Neutrophil (primary cell): ENCODE results near the gene ARHGAP9.
A peak's percentile ranks its signal among the peaks of the same experiment; 100 is the strongest.

ENCODE experiments used
- H3K27ac ChIP-seq: fragments of 200-600 bp; sonication (generic); 2 replicates; pipeline ENCODE4 v1.5.1; 2016; ENCODE audit warnings: mild to moderate bottlenecking, moderate library complexity
- H3K27me3 ChIP-seq: fragments of 200-600 bp; sonication (generic); 2 replicates; pipeline ENCODE4 v1.6.0; 2016; ENCODE audit warnings: mild to moderate bottlenecking
- H3K36me3 ChIP-seq: fragments of 200-600 bp; sonication (generic); 2 replicates; pipeline ENCODE4 v1.5.1; 2017
- H3K4me1 ChIP-seq, 2 experiments: fragments of 200-600 bp in 1 of 2; sonication (generic) in 1 of 2; 1 replicate in 1 of 2; 2 replicates in 1 of 2; pipeline versions ENCODE4 v1.5.1 to v1.6.1; 2013 to 2016; ENCODE audit warnings: low read depth in 1 of 2, low read length in 1 of 2, mild to moderate bottlenecking in 1 of 2, moderate library complexity in 1 of 2; ENCODE audit not compliant: control insufficient read depth in 1 of 2, insufficient read depth in 1 of 2
- H3K4me3 ChIP-seq, 2 experiments: fragments of 200-600 bp in 1 of 2; sonication (generic) in 1 of 2; 1 replicate in 1 of 2; 2 replicates in 1 of 2; pipeline ENCODE4 v1.5.1; 2013 to 2016; ENCODE audit warnings: low read depth in 1 of 2, low read length in 1 of 2, mild to moderate bottlenecking in 1 of 2, moderate library complexity in 1 of 2
- H3K9me3 ChIP-seq: fragments of 200-600 bp; sonication (generic); 2 replicates; pipeline ENCODE4 v1.5.1; 2016
- CTCF ChIP-seq: fragments of 200-600 bp; sonication (generic); IDR thresholded peaks from 2 replicates; pipeline ENCODE4 v1.5.1; 2016; ENCODE audit warnings: antibody characterized with exemption

Gene ARHGAP9

GRCh38 chr12:57460841-57461275 lies 18.8 kb downstream of the ARHGAP9 start:
- Histone ChIP-seq H3K36me3 (peaks cover 17% of the 10 kb centered on the region), H3K4me3 (peak overlapping the region in 1 of 2 experiments; percentile 91), H3K27me3 (peaks cover 45% of the 10 kb centered on the region), H3K9me3 (no peaks in the 10 kb centered on the region), H3K27ac (no peak overlapping the region), H3K4me1 (peaks cover 54 to 67% of the 10 kb centered on the region in 2 experiments)
- TF ChIP-seq CTCF, result no peak

GRCh38 chr12:57460468-57460784 lies 19.2 kb downstream of the ARHGAP9 start:
- TF ChIP-seq CTCF, result no peak
- H3K36me3 ChIP-seq, result peaks cover 13% of the 10 kb centered on the region
- peak overlapping the region; percentile 5 to 91 for H3K4me3 ChIP-seq
- no peak overlapping the region for H3K27ac ChIP-seq
- peaks cover 51 to 62% of the 10 kb centered on the region in 2 experiments for H3K4me1 ChIP-seq
- H3K9me3 ChIP-seq, result no peaks in the 10 kb centered on the region
- peaks cover 50% of the 10 kb centered on the region for H3K27me3 ChIP-seq

- no peaks in the 10 kb centered on the region for H3K9me3 ChIP-seq
- H3K4me3 ChIP-seq, result peak within 1 kb of the TSS; percentile 89 to 91
- peaks cover 46 to 57% of the 10 kb centered on the region in 2 experiments for H3K4me1 ChIP-seq
- H3K27me3 ChIP-seq, result peaks cover 53% of the 10 kb centered on the region
- H3K36me3 ChIP-seq, result peaks cover 13% of the 10 kb centered on the region
- no peak for TF ChIP-seq CTCF
- H3K27ac ChIP-seq, result peak within 1 kb of the TSS; percentile 62
Measured at GRCh38 chr12:57459750-57460467, 19.8 kb downstream of the ARHGAP9 start, which contains the start of gene GLI1. GLI1 (plus strand) TSS chr12:57459785; CDS start chr12:57463692, 3,907 bp downstream.

- H3K4me1 ChIP-seq, result peaks cover 49 to 54% of the 10 kb centered on the region in 2 experiments
- peak overlapping the region; percentile 89 to 91 for H3K4me3 ChIP-seq
- peaks cover 53% of the 10 kb centered on the region for H3K27me3 ChIP-seq
Measured at GRCh38 chr12:57459055-57459749, 20.5 kb downstream of the ARHGAP9 start.

GRCh38 chr12:57458665-57459054 lies 21.0 kb downstream of the ARHGAP9 start:
- Histone ChIP-seq H3K4me1 (peaks cover 49 to 54% of the 10 kb centered on the region in 2 experiments), H3K27ac (peak overlapping the region; percentile 62), H3K4me3 (peak overlapping the region; percentile 89 to 91), H3K27me3 (peaks cover 53% of the 10 kb centered on the region), H3K36me3 (peaks cover 6% of the 10 kb centered on the region), H3K9me3 (no peaks in the 10 kb centered on the region)
- TF ChIP-seq CTCF, result no peak

More at GRCh38 chr12:57459055-57459749, 20.5 kb downstream of the ARHGAP9 start:
- TF ChIP-seq CTCF, result peak; percentile 98
- Histone ChIP-seq H3K27ac (peak overlapping the region; percentile 62), H3K36me3 (peaks cover 12% of the 10 kb centered on the region), H3K9me3 (no peaks in the 10 kb centered on the region)
